H1 (cell line): ENCODE measurements around the gene PLA2G4E. TPM values are rescaled to one million over a fixed set of nuclear protein-coding genes. Genes with fewer than 3 reads are reported as not detected.

ENCODE experiments used
- CTCF ChIA-PET: fragments of 300-600 bp; sonication (Branson Sonifier 250); formaldehyde crosslinking; loops from one replicate; lab custom pipeline; 2021; ENCODE audit not compliant: partially characterized antibody; lab: Charles Lee
- POLR2A ChIA-PET: fragments of 300-600 bp; sonication (Branson Sonifier 250); formaldehyde crosslinking; loops from one replicate; lab custom pipeline; 2021; ENCODE audit warnings: inconsistent platforms; ENCODE audit not compliant: partially characterized antibody; lab: Charles Lee
- DNase-seq, 2 experiments: peaks; one replicate each; pipeline versions ENCODE4 v3.0.0 to v3.0.0-alpha.2; 2010 to 2022; ENCODE audit warnings: low spot score in 2 of 2, low read depth in 1 of 2, mixed read lengths in 1 of 2
- FAIRE-seq: peaks from 2 replicates; lab custom pipeline; 2011; peaks lifted over from hg19 to GRCh38; lab: Jason Lieb, UNC
- H2AFZ ChIP-seq: 2 replicates; pipeline ENCODE4 v1.8.1; 2012; ENCODE audit warnings: low read length, inconsistent platforms
- H2AK5ac ChIP-seq: 2 replicates; pipeline ENCODE4 v1.6.1; 2013; ENCODE audit warnings: low read depth, low read length
- H2BK120ac ChIP-seq: replicated peaks from 2 replicates; pipeline ENCODE3; 2013; ENCODE audit warnings: low read depth, low read length, inconsistent platforms
- H2BK12ac ChIP-seq: 2 replicates; pipeline ENCODE4 v1.6.1; 2013; ENCODE audit warnings: low read depth, low read length
- H2BK15ac ChIP-seq: 2 replicates; pipeline ENCODE4 v1.6.1; 2013; ENCODE audit warnings: low read length
- H2BK20ac ChIP-seq: 2 replicates; pipeline ENCODE4 v1.6.1; 2013; ENCODE audit warnings: low read length
- H2BK5ac ChIP-seq: 2 replicates; pipeline ENCODE4 v1.6.1; 2013; ENCODE audit warnings: low read depth, low read length
- H3K14ac ChIP-seq: 2 replicates; pipeline ENCODE4 v1.6.1; 2013; ENCODE audit warnings: inconsistent platforms; ENCODE audit not compliant: insufficient read length
- H3K18ac ChIP-seq: 2 replicates; pipeline ENCODE4 v1.6.1; 2013; ENCODE audit warnings: low read length; ENCODE audit errors: extremely low read depth
- H3K23ac ChIP-seq: 2 replicates; pipeline ENCODE4 v1.6.1; 2013; ENCODE audit warnings: inconsistent platforms; ENCODE audit not compliant: insufficient read length
- H3K23me2 ChIP-seq: 2 replicates; pipeline ENCODE4 v1.6.1; 2013; ENCODE audit warnings: low read depth, low read length
- H3K27ac ChIP-seq: 2 replicates; pipeline ENCODE4 v1.6.1; 2011; ENCODE audit warnings: low read depth, low read length, inconsistent platforms
- H3K27me3 ChIP-seq, 4 experiments: replicated peaks in 1 of 4; 1 replicate in 1 of 4; 2 replicates in 3 of 4; pipeline versions ENCODE4 v1.6.1 to v1.8.1; 2011 to 2013; ENCODE audit warnings: low read length in 3 of 4, mild to moderate bottlenecking in 3 of 4, inconsistent platforms in 2 of 4, mixed read lengths in 2 of 4, moderate library complexity in 1 of 4; ENCODE audit not compliant: control insufficient read depth in 3 of 4, insufficient read depth in 3 of 4; ENCODE audit errors: extremely low read depth in 1 of 4
- H3K36me3 ChIP-seq, 4 experiments: 2 replicates each; pipeline versions ENCODE4 v1.6.1 to v1.8.1; 2011 to 2013; ENCODE audit warnings: mild to moderate bottlenecking in 4 of 4, low read length in 3 of 4, moderate library complexity in 2 of 4, control low read depth in 1 of 4, inconsistent platforms in 1 of 4; ENCODE audit not compliant: insufficient read depth in 4 of 4, control insufficient read depth in 2 of 4
- H3K4ac ChIP-seq: replicated peaks from 2 replicates; pipeline ENCODE3; 2013; ENCODE audit warnings: low read length, low read depth, mixed read lengths, inconsistent platforms; ENCODE audit not compliant: insufficient read length
- H3K4me1 ChIP-seq, 4 experiments: replicated peaks in 1 of 4; 1 replicate in 1 of 4; 2 replicates in 3 of 4; pipeline versions ENCODE4 v1.6.1 to v1.8.1; 2011 to 2013; ENCODE audit warnings: low read length in 3 of 4, inconsistent platforms in 2 of 4, mixed read lengths in 1 of 4; ENCODE audit not compliant: insufficient read depth in 4 of 4, control insufficient read depth in 3 of 4
- H3K4me2 ChIP-seq, 2 experiments: 2 replicates each; pipeline versions ENCODE4 v1.6.1 to v1.8.1; 2011 to 2013; ENCODE audit warnings: low read depth in 2 of 2, low read length in 2 of 2, control low read depth in 1 of 2, inconsistent platforms in 1 of 2, mild to moderate bottlenecking in 1 of 2; ENCODE audit not compliant: insufficient read depth in 1 of 2
- H3K4me3 ChIP-seq, 4 experiments: fragments of 200-600, 300-600 bp in 1 of 4; sonication (generic), shearing (Covaris generic), sonication (Bioruptor Twin) in 1 of 4; 2 replicates each; pipeline versions ENCODE4 v1.5.1 to v1.8.1; 2011 to 2016; ENCODE audit warnings: low read length in 4 of 4, low read depth in 3 of 4, control low read depth in 2 of 4, inconsistent platforms in 2 of 4, mild to moderate bottlenecking in 2 of 4, mixed read lengths in 1 of 4, moderate library complexity in 1 of 4; ENCODE audit not compliant: insufficient read depth in 2 of 4; ENCODE audit errors: extremely low read depth in 1 of 4
- H3K56ac ChIP-seq: replicated peaks from 2 replicates; pipeline ENCODE3; 2013; ENCODE audit warnings: low read depth, mild to moderate bottlenecking, mixed read lengths, low read length, inconsistent platforms; ENCODE audit not compliant: insufficient read length
- H3K79me1 ChIP-seq: 2 replicates; pipeline ENCODE4 v1.6.1; 2013; ENCODE audit warnings: low read depth, low read length, control low read depth
- H3K79me2 ChIP-seq, 2 experiments: 2 replicates each; pipeline versions ENCODE4 v1.6.1 to v1.8.1; 2012 to 2013; ENCODE audit warnings: low read length in 2 of 2, mild to moderate bottlenecking in 2 of 2, inconsistent platforms in 1 of 2; ENCODE audit not compliant: insufficient read depth in 2 of 2, control insufficient read depth in 1 of 2
- H3K9ac ChIP-seq, 4 experiments: replicated peaks in 1 of 4; 1 replicate in 1 of 4; 2 replicates in 3 of 4; pipeline versions ENCODE4 v1.6.1 to v1.8.1; 2011 to 2013; ENCODE audit warnings: low read depth in 3 of 4, low read length in 3 of 4, control low read depth in 2 of 4, mild to moderate bottlenecking in 2 of 4, moderate library complexity in 2 of 4, inconsistent platforms in 1 of 4; ENCODE audit errors: extremely low read depth in 1 of 4
- H3K9me3 ChIP-seq, 2 experiments: 2 replicates each; pipeline versions ENCODE4 v1.6.1 to v1.8.1; 2012 to 2013; ENCODE audit warnings: mild to moderate bottlenecking in 2 of 2, moderate library complexity in 2 of 2, control low read depth in 1 of 2, inconsistent platforms in 1 of 2, low read depth in 1 of 2, low read length in 1 of 2, mixed read lengths in 1 of 2; ENCODE audit not compliant: insufficient read depth in 2 of 2
- H4K20me1 ChIP-seq, 2 experiments: replicated peaks in 1 of 2; 2 replicates each; pipeline versions ENCODE3 to v1.8.1; 2011 to 2013; ENCODE audit warnings: inconsistent platforms in 2 of 2, low read length in 2 of 2, mild to moderate bottlenecking in 1 of 2; ENCODE audit not compliant: insufficient read depth in 2 of 2, control insufficient read depth in 1 of 2
- H4K5ac ChIP-seq: 2 replicates; pipeline ENCODE4 v1.6.1; 2013; ENCODE audit warnings: low read length, low read depth, mixed read lengths, inconsistent platforms; ENCODE audit not compliant: insufficient read length
- H4K8ac ChIP-seq: 2 replicates; pipeline ENCODE4 v1.8.0; 2013; ENCODE audit warnings: mild to moderate bottlenecking, moderate library complexity, low read length, inconsistent platforms; ENCODE audit not compliant: insufficient read depth; ENCODE audit errors: extremely low read depth
- H4K91ac ChIP-seq: replicated peaks from 2 replicates; pipeline ENCODE3; 2013; ENCODE audit warnings: low read length, mixed read lengths, inconsistent platforms; ENCODE audit not compliant: insufficient read length
- ASH2L ChIP-seq: fragments of 200-600, 300-600 bp; sonication (generic); IDR thresholded peaks from one replicate; pipeline ENCODE4 v1.7.1; 2017; ENCODE audit warnings: low read length
- BRCA1 ChIP-seq: IDR thresholded peaks from 2 replicates; pipeline ENCODE4 v1.6.1; 2012; ENCODE audit warnings: low read depth, low read length, improper control_type of control experiment
- CBX5 ChIP-seq: fragments of 300-800, 300-1000 bp; sonication (generic); IDR thresholded peaks from 2 replicates; pipeline ENCODE4 v1.7.1; 2016; ENCODE audit warnings: antibody characterized with exemption, low read length, low read depth
- CEBPB ChIP-seq: IDR thresholded peaks from 2 replicates; pipeline ENCODE4 v1.6.1; 2012; ENCODE audit warnings: low read depth, low read length
- CHD2 ChIP-seq: IDR thresholded peaks from 2 replicates; pipeline ENCODE4 v1.6.1; 2012; ENCODE audit warnings: low read length, improper control_type of control experiment
- CREB1 ChIP-seq: IDR thresholded peaks from 2 replicates; pipeline ENCODE4 v1.6.1; 2012; ENCODE audit warnings: inconsistent platforms
- EGR1 ChIP-seq: IDR thresholded peaks from 2 replicates; pipeline ENCODE4 v1.6.1; 2011; ENCODE audit warnings: low read depth, low read length, borderline replicate concordance
- EP300 ChIP-seq, 2 experiments: IDR thresholded peaks; 1 replicate in 1 of 2; 2 replicates in 1 of 2; pipeline ENCODE4 v1.6.1; 2011 to 2012; ENCODE audit warnings: low read depth in 2 of 2, low read length in 2 of 2, mild to moderate bottlenecking in 2 of 2, borderline replicate concordance in 1 of 2, inconsistent platforms in 1 of 2, moderate library complexity in 1 of 2
- NRF1 ChIP-seq: IDR thresholded peaks from 2 replicates; pipeline ENCODE4 v1.6.1; 2011; ENCODE audit warnings: mild to moderate bottlenecking, low read depth, low read length, improper control_type of control experiment
- POLR2A ChIP-seq, 2 experiments: IDR thresholded peaks; 1 replicate in 1 of 2; 2 replicates in 1 of 2; pipeline ENCODE4 v1.6.1; 2011; ENCODE audit warnings: low read depth in 2 of 2, low read length in 2 of 2, mild to moderate bottlenecking in 2 of 2; ENCODE audit errors: control extremely low read depth in 1 of 2
- TBP ChIP-seq: IDR thresholded peaks from 2 replicates; pipeline ENCODE4 v1.6.1; 2011; ENCODE audit warnings: low read depth, low read length, improper control_type of control experiment
- TEAD4 ChIP-seq: IDR thresholded peaks from 2 replicates; pipeline ENCODE4 v1.6.1; 2012; ENCODE audit warnings: low read depth, low read length, inconsistent platforms, mixed read lengths
- WGBS, 2 experiments: shearing (Covaris generic) in 1 of 2; methylation state at CpG; one replicate each; pipeline versions ENCODE4 v1.1.6 to v1.1.7; 2013 to 2015; ENCODE audit warnings: low lambda C conversion rate in 2 of 2, mixed read lengths in 2 of 2, inconsistent platforms in 1 of 2, low coverage in 1 of 2, missing lambda C conversion rate in 1 of 2; ENCODE audit not compliant: insufficient replicate concordance in 2 of 2, insufficient coverage in 1 of 2, insufficient read length in 1 of 2; ENCODE audit errors: extremely low coverage in 1 of 2, missing lambda C conversion rate in 1 of 2; 5-methylcytosine and 5-hydroxymethylcytosine counted together
- polyA plus RNA-seq, 7 experiments: library from polyadenylated mRNA; depleted of rRNA in 3 of 7; stranded (reverse) in 5 of 7; unstranded in 2 of 7; fragments of >200 nt in 5 of 7; fragments of 200-250 nt in 2 of 7; gene quantifications; 1 replicate in 5 of 7; 2 replicates in 1 of 7; 4 replicates in 1 of 7; pipeline versions ENCODE4 v1.2.1 to v1.2.3, GENCODE V29; 2011 to 2013; ENCODE audit warnings: missing spikeins in 2 of 7, mixed read lengths in 2 of 7
- total RNA-seq: library from RNA; stranded (reverse); fragmentation: NEBNext Ultra II Directional; extraction: Animal tissue kit (Norgen Biotek cat#: 25700); gene quantifications from 2 replicates; pipeline ENCODE4 v1.2.1, GENCODE V29; 2021

Gene PLA2G4E
- total and polyA plus RNA-seq, 2 of the 8 experiments (the other 6 are each of a cell fraction or from before 2014, with no cell fraction given): 0.03 TPM; not detected in 1

DNA sequence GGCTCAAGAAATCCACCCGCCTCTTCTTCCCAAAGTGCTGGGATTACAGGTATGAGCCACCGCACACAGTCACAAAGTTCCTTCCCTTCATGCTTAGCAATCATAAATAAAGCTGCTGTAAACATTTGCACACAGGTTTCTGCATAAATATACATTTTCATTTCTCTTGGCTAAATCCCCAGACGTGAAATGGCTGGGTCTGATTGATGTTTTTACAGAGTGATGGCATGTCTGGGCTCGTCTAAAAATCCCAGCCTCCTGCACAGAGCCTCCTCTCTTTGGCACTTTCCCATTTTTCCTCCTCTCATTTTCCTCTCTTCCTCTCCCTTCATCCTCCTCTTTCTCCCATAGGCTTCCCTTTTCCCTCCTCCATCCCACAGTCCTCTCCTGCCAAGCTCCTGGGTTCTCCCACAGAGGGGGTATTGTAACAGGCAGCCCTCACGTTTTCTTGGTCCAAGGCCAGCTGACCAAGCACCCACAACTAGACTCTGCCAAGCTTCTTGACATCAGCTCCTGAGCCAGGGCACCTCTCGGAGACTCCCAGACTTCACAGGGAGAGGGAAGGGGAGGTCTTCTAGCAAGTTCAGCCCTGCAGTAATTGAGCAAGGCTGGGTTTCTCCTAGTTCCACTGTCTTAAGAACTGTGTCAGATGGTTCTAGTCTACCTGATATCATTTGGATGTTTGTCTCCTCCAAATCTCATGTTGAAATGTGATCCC is 10.5 kb upstream of the PLA2G4E start:
- Histone ChIP-seq H3K9me3 (peaks cover 0 to 5% of the 10 kb centered on the region in 2 experiments; a peak in 1 of 4 replicates), H3K9ac (no peak overlapping the region), H3K27ac (no peak overlapping the region), H3K27me3 (no peaks in the 10 kb centered on the region), H2BK5ac (no peak overlapping the region), H3K4me2 (no peak overlapping the region), H3K4ac (no peak overlapping the region), H4K91ac (no peak overlapping the region), H3K23ac (no peak overlapping the region), H4K20me1 (no peaks in the 10 kb centered on the region), H3K36me3 (no peaks in the 10 kb centered on the region), H3K79me1 (no peaks in the 10 kb centered on the region), H3K4me1 (peaks cover 2 to 4% (median 3%) of the 10 kb centered on the region in 4 experiments; a peak in 5 of 7 replicates), H3K14ac (no peak overlapping the region), H3K4me3 (no peak overlapping the region), H3K79me2 (no peaks in the 10 kb centered on the region), H2BK15ac (no peak overlapping the region), H3K18ac (no peak overlapping the region), H2BK20ac (no peak overlapping the region), H2BK12ac (no peak overlapping the region), H4K8ac (no peak overlapping the region), H3K23me2 (0 out of 2 replicates have a peak, but pooled peaks cover 3% of the 10 kb centered on the region), H2BK120ac (no peak overlapping the region), H3K56ac (no peak overlapping the region), H2AFZ (no peak overlapping the region), H4K5ac (no peak overlapping the region), H2AK5ac (no peak overlapping the region)
- FAIRE-seq (no peak), DNase-seq (no peak)
- CTCF ChIA-PET: interaction anchor here (0.6 to 5.8 kb wide), 4 partner anchors 42 to 963 kb away, joined by 3 to 28 read pairs (median 3); no protein-coding TSS in a partner anchor
- 82% methylated on average over 6 of the region's 6 CpGs; no CpG with 5 or more reads in 1 of the 2 experiments for WGBS, 2 experiments
- no peak for TF ChIP-seq BRCA1
- TF ChIP-seq CHD2: no peak
- TF ChIP-seq ASH2L: no peak
- no peak for TF ChIP-seq CEBPB
- no peak for TF ChIP-seq CBX5
- TF ChIP-seq EP300 (IDR thresholded peaks at IDR 0.05; ENCODE audit: borderline replicate concordance in 1 of 2, low read depth in 2 of 2, low read length in 2 of 2): no peak
- TF ChIP-seq EGR1: no peak
- no peak for TF ChIP-seq POLR2A (IDR thresholded peaks at IDR 0.05; ENCODE audit: control extremely low read depth in 1 of 2, low read depth in 2 of 2, low read length in 2 of 2)
- TF ChIP-seq TBP: no peak
- no peak for TF ChIP-seq CREB1
- TF ChIP-seq TEAD4: no peak
- no peak for TF ChIP-seq NRF1
- POLR2A ChIA-PET: no interaction called here
